HG03139 (cell line): ENCODE results near the gene IGIP.

Experiments used
- ATAC-seq: cut with Tn5 transposase; IDR thresholded peaks from one replicate; pipeline ENCODE4 v1.9.1; 2021; ENCODE audit not compliant: unreplicated experiment

IGIP gene

GRCh38 chr5:140111011-140111858, 14.5 kb upstream of the IGIP start:
- ATAC-seq = no peak

- no peak for ATAC-seq
Observed at GRCh38 chr5:140111859-140112551, 13.7 kb upstream of the IGIP start.

- no peak for ATAC-seq
Observed at GRCh38 chr5:140112685-140113179, 13.0 kb upstream of the IGIP start.

- no peak for ATAC-seq
Observed at GRCh38 chr5:140113180-140113698, 12.5 kb upstream of the IGIP start.

GRCh38 chr5:140113699-140114263, 12.0 kb upstream of the IGIP start, which contains the start of gene PURA:
TSS of gene PURA (plus strand) at chr5:140114109. CDS start at chr5:140114182, 73 bp downstream.
- peak; percentile 89 for ATAC-seq

- ATAC-seq = peak; percentile 25
Observed at GRCh38 chr5:140114341-140115185, 11.2 kb upstream of the IGIP start.

- no peak for ATAC-seq
Observed at GRCh38 chr5:140115186-140115500, 10.6 kb upstream of the IGIP start.

GRCh38 chr5:140116716-140117115, 9.0 kb upstream of the IGIP start:
- no peak for ATAC-seq

- no peak for ATAC-seq
Observed at GRCh38 chr5:140117523-140117922, 8.2 kb upstream of the IGIP start.

- ATAC-seq = no peak
Observed at GRCh38 chr5:140118302-140118936, 7.3 kb upstream of the IGIP start.

GRCh38 chr5:140126315-140127012, 727 bp downstream of the IGIP start:
- no peak for ATAC-seq

- ATAC-seq = no peak
Observed at GRCh38 chr5:140128376-140128775, 2.6 kb downstream of the IGIP start.

GRCh38 chr5:140130949-140131733, 5.4 kb downstream of the IGIP start:
- ATAC-seq = no peak

- no peak for ATAC-seq
Observed at GRCh38 chr5:140131967-140132409, 6.3 kb downstream of the IGIP start.

GRCh38 chr5:140133514-140134167, 7.9 kb downstream of the IGIP start:
- ATAC-seq = no peak

- no peak for ATAC-seq
Observed at GRCh38 chr5:140134277-140134935, 8.7 kb downstream of the IGIP start.

- ATAC-seq = no peak
Observed at GRCh38 chr5:140135127-140135526, 9.4 kb downstream of the IGIP start.

GRCh38 chr5:140136624-140137023, 10.9 kb downstream of the IGIP start:
- no peak for ATAC-seq
